DND-41 (cell line): ENCODE results near the gene CRLF2.
"Not testable (repeated sequence)": the region's sequence is repeated elsewhere in the genome, so short reads cannot be mapped to it uniquely, and the experiment has no call there.

Source experiments
- ATAC-seq: fragments of 200-7000 bp; cut with Tn5 transposase; 3 replicates; pipeline ENCODE4 v1.9.1; 2021; ENCODE audit warnings: low read depth; ENCODE audit not compliant: insufficient read depth
- DNase-seq: peaks from one replicate; pipeline ENCODE4 v3.0.0-alpha.2; 2020
- H2AFZ ChIP-seq: 2 replicates; pipeline ENCODE4 v1.6.0; 2012; ENCODE audit warnings: low read depth, low read length
- H3K27ac ChIP-seq: 2 replicates; pipeline ENCODE4 v1.5.1; 2012; ENCODE audit warnings: low read length, inconsistent platforms
- H3K27me3 ChIP-seq: fragments of 200-600 bp; sonication (generic); 2 replicates; pipeline ENCODE4 v1.6.0; 2012; ENCODE audit warnings: low read length, mild to moderate bottlenecking, inconsistent platforms; ENCODE audit not compliant: insufficient read depth, poor library complexity
- H3K36me3 ChIP-seq: 2 replicates; pipeline ENCODE4 v1.5.1; 2012; ENCODE audit warnings: low read length, inconsistent platforms; ENCODE audit not compliant: insufficient read depth
- H3K4me1 ChIP-seq: 2 replicates; pipeline ENCODE4 v1.5.1; 2012; ENCODE audit warnings: mild to moderate bottlenecking, low read length; ENCODE audit not compliant: insufficient read depth
- H3K4me2 ChIP-seq: 2 replicates; pipeline ENCODE4 v1.6.0; 2012; ENCODE audit warnings: mild to moderate bottlenecking, moderate library complexity, low read length, inconsistent platforms; ENCODE audit not compliant: insufficient read depth
- H3K4me3 ChIP-seq, 2 experiments: fragments of 200-600 bp in 1 of 2; shearing (Covaris generic) in 1 of 2; 2 replicates each; pipeline ENCODE4 v1.5.1; 2012 to 2016; ENCODE audit warnings: inconsistent platforms in 2 of 2, low read length in 2 of 2, mild to moderate bottlenecking in 2 of 2, low read depth in 1 of 2, moderate library complexity in 1 of 2
- H3K79me2 ChIP-seq: 2 replicates; pipeline ENCODE4 v1.6.0; 2012; ENCODE audit warnings: low read length, inconsistent platforms; ENCODE audit not compliant: insufficient read depth
- H3K9ac ChIP-seq: 2 replicates; pipeline ENCODE4 v1.6.0; 2012; ENCODE audit warnings: low read depth, mild to moderate bottlenecking, inconsistent platforms, low read length, moderate library complexity
- H3K9me3 ChIP-seq: 2 replicates; pipeline ENCODE4 v1.5.1; 2012; ENCODE audit warnings: low read length, moderate library complexity, mild to moderate bottlenecking, inconsistent platforms; ENCODE audit not compliant: insufficient read depth, severe bottlenecking
- H4K20me1 ChIP-seq: 2 replicates; pipeline ENCODE4 v1.6.0; 2012; ENCODE audit warnings: low read length; ENCODE audit not compliant: insufficient read depth
- EZH2 ChIP-seq: IDR thresholded peaks from 3 replicates; pipeline ENCODE4 v1.6.1; 2012; ENCODE audit warnings: borderline replicate concordance, low read depth, mild to moderate bottlenecking, moderate library complexity, low read length, inconsistent platforms; ENCODE audit not compliant: severe bottlenecking
- TF ChIP-seq, protein P1 (sequence below): IDR thresholded peaks from 2 replicates; pipeline ENCODE4 v1.5.1; 2012; ENCODE audit warnings: borderline replicate concordance, low read length, moderate library complexity, mild to moderate bottlenecking; ENCODE audit not compliant: poor library complexity, severe bottlenecking; ENCODE audit errors: extremely low read depth

Gene CRLF2

DNA sequence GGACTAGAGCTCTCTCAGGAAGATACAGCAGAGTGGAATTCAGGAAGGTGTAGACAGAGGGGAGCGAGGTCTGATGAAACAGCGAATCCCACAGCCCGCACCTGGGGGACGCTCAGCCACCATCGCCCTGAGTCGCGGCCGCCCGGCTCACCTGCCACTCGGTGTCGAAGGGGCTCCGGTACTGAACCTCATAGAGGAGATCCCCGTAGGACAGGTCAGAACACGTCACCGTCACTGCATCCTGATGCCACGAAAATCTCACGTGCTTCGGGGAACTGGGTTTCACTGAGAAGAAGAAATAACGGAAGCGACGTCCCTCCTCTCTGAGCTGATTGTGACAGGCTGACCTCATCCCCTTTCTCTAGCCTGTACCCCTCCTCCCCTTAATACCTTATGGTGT, 10.2 kb downstream of the CRLF2 start:
- Histone ChIP-seq H3K27ac (no peak overlapping the region), H3K4me1 (no peaks in the 10 kb centered on the region), H3K9ac (no peak overlapping the region), H3K4me3 (no peak overlapping the region), H3K27me3 (no peaks in the 10 kb centered on the region), H4K20me1 (no peaks in the 10 kb centered on the region; the same call in 1 of the 2 replicates), H3K4me2 (no peak overlapping the region), H3K36me3 (no peaks in the 10 kb centered on the region), H3K9me3 (no peaks in the 10 kb centered on the region), H3K79me2 (no peaks in the 10 kb centered on the region), H2AFZ (no peak overlapping the region)
- no peak for TF ChIP-seq EZH2
- TF ChIP-seq, protein P1, sequence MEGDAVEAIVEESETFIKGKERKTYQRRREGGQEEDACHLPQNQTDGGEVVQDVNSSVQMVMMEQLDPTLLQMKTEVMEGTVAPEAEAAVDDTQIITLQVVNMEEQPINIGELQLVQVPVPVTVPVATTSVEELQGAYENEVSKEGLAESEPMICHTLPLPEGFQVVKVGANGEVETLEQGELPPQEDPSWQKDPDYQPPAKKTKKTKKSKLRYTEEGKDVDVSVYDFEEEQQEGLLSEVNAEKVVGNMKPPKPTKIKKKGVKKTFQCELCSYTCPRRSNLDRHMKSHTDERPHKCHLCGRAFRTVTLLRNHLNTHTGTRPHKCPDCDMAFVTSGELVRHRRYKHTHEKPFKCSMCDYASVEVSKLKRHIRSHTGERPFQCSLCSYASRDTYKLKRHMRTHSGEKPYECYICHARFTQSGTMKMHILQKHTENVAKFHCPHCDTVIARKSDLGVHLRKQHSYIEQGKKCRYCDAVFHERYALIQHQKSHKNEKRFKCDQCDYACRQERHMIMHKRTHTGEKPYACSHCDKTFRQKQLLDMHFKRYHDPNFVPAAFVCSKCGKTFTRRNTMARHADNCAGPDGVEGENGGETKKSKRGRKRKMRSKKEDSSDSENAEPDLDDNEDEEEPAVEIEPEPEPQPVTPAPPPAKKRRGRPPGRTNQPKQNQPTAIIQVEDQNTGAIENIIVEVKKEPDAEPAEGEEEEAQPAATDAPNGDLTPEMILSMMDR = no peak
- DNase-seq (no peak), ATAC-seq (no peak)

DNA sequence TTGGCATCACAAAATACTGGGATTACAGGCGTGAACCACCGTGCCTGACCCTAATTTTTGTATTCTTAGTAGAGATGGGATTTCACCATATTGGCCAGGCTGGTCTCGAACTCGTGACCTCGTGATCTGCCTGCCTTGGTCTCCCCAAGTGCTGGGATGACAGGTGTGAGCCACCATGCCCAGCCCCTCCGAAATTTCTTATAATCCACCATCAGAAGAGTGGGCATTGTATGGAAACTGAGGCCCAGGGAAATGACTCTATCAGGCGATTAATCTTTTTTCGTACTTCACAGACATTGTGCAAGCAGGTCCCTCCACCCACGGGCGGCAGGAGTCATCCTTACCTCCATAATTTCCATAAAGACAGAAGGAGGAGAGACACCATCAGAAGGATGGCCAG, 16.0 kb downstream of the CRLF2 start:
- Histone ChIP-seq H3K36me3 (no peaks in the 10 kb centered on the region), H3K4me1 (no peaks in the 10 kb centered on the region), H4K20me1 (no peaks in the 10 kb centered on the region; the same call in 1 of the 2 replicates), H3K27me3 (no peaks in the 10 kb centered on the region), H3K4me2 (no peak overlapping the region), H3K9me3 (no peaks in the 10 kb centered on the region), H3K27ac (no peak overlapping the region), H2AFZ (no peak overlapping the region), H3K9ac (no peak overlapping the region), H3K79me2 (no peaks in the 10 kb centered on the region), H3K4me3 (no peak overlapping the region)
- no peak for TF ChIP-seq EZH2
- TF ChIP-seq, protein P1 = no peak
- DNase-seq (no peak), ATAC-seq (no peak)

DNA sequence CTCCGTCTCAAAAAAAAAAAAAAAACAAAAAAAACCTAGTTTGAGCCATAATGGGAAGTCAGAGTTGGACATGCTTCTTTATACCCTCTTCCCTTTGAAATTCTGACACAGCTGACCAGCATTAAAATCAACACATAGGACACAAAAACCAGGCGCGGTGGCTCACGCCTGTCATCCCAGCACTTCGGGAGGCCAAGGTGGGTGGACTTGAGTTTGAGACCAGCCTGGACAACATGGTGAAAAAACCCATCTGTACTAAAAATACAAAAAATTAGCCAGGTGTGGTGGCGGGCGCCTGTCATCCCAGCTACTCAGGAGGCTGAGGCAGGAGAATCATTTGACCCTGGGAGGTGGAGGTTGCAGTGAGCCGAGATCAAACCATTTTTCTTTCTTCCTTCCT, 20.3 kb downstream of the CRLF2 start:
- not testable (repeated sequence) for ATAC-seq, H3K4me2 ChIP-seq, DNase-seq, H3K9ac ChIP-seq, H4K20me1 ChIP-seq, H3K4me1 ChIP-seq, H3K9me3 ChIP-seq, H3K79me2 ChIP-seq, H3K4me3 ChIP-seq, H3K27ac ChIP-seq, H3K36me3 ChIP-seq, H2AFZ ChIP-seq, H3K27me3 ChIP-seq

DNA sequence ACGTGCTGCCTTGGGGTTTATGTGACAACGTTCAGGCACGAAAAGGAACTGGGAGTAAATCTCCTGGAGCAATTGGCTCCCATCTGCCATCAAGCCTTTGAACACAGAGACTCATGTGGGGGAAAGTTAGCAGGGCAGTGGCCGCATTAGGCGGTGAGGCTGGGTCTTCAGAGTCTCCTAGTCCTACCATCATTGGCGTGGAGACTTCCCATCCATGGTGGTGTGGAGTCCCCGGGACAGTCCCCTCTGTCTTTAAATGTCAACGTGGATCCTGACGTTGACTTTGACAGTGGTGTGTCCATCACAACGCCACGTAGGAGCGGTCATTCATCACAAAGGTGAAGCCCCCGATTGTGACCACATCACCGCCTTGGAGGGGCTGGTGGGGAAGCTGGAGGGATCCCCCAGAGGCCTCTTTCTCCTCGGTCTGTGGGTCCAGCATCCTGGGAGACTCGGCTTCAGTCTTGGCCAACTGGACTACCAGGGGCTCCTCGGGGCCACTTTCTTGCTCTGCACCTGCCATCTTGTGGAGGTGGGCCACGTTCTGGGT, 21.8 kb downstream of the CRLF2 start:
- H3K36me3 ChIP-seq = no peaks in the 10 kb centered on the region
- no peak for DNase-seq

More for the DNA sequence above, 21.8 kb downstream of the CRLF2 start:
- ATAC-seq = no peak
- no peak for TF ChIP-seq EZH2
- TF ChIP-seq, protein P1 = no peak
- no peaks in the 10 kb centered on the region for H3K79me2 ChIP-seq
- no peak overlapping the region for H3K4me2 ChIP-seq
- no peaks in the 10 kb centered on the region for H3K27me3 ChIP-seq
- no peaks in the 10 kb centered on the region for H3K9me3 ChIP-seq
- no peak overlapping the region for H3K27ac ChIP-seq
- no peak overlapping the region for H3K4me3 ChIP-seq
- H4K20me1 ChIP-seq = no peaks in the 10 kb centered on the region
- H3K9ac ChIP-seq = no peak overlapping the region
- no peaks in the 10 kb centered on the region for H3K4me1 ChIP-seq
- H2AFZ ChIP-seq = no peak overlapping the region
